GM19397 (cell line): Measurements from ENCODE around the gene CREG1.
A peak's percentile ranks its signal among the peaks of the same experiment; 100 is the strongest.
"Not testable (repeated sequence)": the region's sequence is repeated elsewhere in the genome, so short reads cannot be mapped to it uniquely, and the experiment has no call there.

Experiments
- ATAC-seq: cut with Tn5 transposase; IDR thresholded peaks from one replicate; pipeline ENCODE4 v1.9.1; 2021; ENCODE audit warnings: mild to moderate bottlenecking, moderate library complexity; ENCODE audit not compliant: unreplicated experiment

The CREG1 gene

GRCh38 chr1:167564612-167565270 is 11.2 kb upstream of the CREG1 start:
- no peak for ATAC-seq

- ATAC-seq, result no peak
Observed at GRCh38 chr1:167563579-167564246, 10.2 kb upstream of the CREG1 start.

- no peak for ATAC-seq
Observed at GRCh38 chr1:167562702-167563101, 9.1 kb upstream of the CREG1 start.

DNA sequence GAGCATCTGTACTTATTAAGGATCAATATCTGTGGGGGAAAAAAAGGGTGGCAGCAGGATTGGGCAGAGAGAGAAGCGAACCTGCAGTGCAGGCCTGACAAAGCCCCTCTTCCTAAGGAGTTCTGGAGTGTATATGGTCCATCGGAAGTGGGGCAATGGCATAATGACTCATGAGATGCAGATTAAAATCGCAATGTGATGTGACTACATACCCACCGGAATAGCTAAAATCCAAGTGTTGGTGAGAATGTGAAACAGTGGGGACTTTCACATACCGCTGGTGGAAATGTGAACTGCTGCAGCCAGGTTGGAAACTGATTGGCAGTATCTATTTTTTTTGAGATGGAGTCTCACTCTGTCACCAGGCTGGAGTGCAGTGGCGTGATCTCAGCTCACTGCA is 8.2 kb upstream of the CREG1 start:
- no peak for ATAC-seq

GRCh38 chr1:167555971-167556714 is 2.6 kb upstream of the CREG1 start:
- ATAC-seq, result no peak

GRCh38 chr1:167555072-167555471 is 1.5 kb upstream of the CREG1 start:
- not testable (repeated sequence) for ATAC-seq

GRCh38 chr1:167554028-167554779 is 642 bp upstream of the CREG1 start:
- peak; percentile 8 for ATAC-seq

DNA sequence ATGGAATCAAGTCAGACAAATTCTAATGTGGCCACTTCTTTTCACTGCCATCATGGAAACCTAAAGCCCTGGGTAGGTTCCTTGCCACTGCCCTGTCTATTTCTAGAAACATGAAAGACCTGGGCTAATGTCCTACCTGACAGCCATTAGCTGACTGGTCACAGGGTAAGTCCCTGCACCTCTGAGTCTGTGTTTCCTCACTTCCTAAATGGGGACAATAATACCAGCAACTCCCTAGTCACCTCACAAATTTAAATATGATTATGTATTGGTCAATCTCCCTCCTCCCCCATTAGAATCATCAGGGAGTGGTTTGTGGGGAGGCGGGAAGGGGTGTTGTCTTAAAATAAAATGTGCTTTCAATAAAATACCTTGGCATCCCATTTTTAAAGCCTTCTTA is 2.2 kb downstream of the CREG1 start:
- no peak for ATAC-seq

DNA sequence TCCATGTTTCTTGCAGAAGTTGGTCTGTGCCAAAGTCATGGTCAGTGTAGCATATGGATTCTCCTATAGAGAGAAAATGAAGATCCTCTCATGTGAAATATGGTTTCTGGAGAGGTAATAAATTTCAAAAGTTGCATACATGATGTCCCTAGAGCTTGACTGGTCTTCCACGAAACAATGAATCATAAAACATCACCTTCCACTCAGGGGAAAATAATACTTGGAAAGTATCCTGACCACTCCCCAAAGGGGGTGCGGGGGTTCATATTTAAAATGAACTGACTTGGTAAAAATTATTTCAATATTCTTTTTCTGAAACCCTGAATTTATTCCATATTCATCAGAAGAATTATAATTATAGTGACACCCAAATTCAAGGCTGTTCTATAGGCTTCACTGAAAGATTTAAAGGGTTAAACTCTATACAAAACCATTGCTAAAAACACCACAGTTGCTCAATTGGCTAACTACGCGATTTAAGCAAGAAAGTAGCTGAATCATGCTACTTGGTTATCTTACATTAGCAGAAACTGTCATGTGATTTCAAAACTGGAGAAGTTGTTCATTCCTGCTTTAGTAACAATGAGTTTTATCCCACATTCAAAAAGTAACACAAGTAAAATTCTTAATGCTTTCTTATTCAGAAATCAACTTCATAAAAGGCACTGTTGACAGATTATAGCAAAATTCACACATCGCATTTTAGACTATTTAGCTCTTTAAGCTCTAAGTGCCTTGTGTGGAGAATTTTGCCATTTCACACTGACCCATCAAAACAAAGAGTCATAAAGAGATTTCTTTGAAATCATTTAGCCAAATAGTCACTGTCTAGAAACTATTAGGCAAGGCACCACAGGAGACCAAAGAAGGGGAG is 5.3 kb downstream of the CREG1 start:
- no peak for ATAC-seq

GRCh38 chr1:167546935-167547334 is 6.6 kb downstream of the CREG1 start:
- no peak for ATAC-seq

DNA sequence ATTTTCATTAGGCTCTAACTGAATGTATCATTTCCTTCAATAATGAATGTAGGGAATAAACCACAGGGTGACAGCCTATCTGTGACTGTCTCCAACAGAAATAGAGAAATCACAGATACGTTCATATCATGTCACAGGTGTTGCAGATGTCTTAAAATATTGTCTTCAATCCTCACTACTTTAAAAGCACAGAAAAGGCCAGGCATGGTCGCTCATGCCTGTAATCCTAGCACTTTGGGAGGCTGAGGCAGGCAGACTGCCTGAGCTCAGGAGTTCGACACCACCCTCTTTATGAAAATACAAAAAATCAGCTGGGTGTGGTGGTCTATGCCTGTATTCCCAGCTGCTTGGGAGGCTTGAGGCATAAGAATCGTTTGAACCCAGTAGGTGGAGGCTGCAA is 8.2 kb downstream of the CREG1 start:
- ATAC-seq, result no peak

- no peak for ATAC-seq
Observed at GRCh38 chr1:167544447-167545093, 9.0 kb downstream of the CREG1 start.

- no peak for ATAC-seq
Observed at GRCh38 chr1:167543199-167543990, 10.2 kb downstream of the CREG1 start.

- ATAC-seq, result no peak
Observed at GRCh38 chr1:167542109-167543032, 11.2 kb downstream of the CREG1 start.

DNA sequence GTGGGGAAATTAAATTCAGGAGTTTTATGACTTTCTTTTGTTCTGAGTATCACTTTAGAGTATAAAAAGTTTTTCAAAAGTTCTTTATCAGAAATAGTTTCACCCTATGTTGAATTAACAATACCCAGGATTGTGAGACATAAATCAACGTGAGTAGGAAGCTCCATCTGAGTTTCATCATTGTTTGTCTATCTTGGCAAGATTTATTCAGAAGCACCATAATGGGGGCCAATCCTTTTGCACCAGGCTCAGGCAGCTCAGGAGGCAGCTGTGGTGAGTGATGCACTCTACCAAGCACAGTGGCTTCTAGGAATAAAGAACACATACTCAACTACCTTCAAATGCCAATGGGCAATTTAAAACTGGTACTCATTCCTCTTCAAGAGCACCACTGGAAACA is 12.0 kb downstream of the CREG1 start:
- ATAC-seq, result no peak

- no peak for ATAC-seq
Observed at GRCh38 chr1:167541003-167541402, 12.6 kb downstream of the CREG1 start.

DNA sequence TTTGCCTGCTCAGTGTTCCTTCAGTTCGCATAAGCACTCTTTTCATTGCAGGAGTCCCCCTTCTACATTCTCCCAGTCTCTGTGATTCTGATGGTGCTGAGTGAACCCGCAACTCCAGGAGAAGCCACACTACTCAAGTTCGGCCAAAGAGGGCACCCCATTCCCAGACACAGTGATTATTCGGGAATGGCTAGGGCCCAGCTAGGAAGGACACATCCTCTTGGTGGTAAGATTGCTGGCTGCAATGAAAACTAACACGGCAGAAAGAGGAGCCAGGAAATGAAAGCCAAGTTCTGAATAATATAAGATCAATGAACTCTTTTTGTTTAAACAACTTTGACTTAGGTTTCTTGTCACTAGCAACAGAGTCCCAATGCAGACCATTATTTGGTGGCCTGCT is 14.9 kb downstream of the CREG1 start:
- ATAC-seq, result no peak

GRCh38 chr1:167533851-167534300 is 19.7 kb downstream of the CREG1 start:
- ATAC-seq, result no peak
